C4-2B (cell line): ENCODE results near the gene OR7E24.
"Not testable (repeated sequence)": the region's sequence is repeated elsewhere in the genome, so short reads cannot be mapped to it uniquely, and the experiment has no call there.

Experiments
- H3K27ac ChIP-seq: fragments of 450-650 bp; 2 replicates; pipeline ENCODE4 v1.5.1; 2017
- ZFX ChIP-seq: fragments of 450-650 bp; IDR thresholded peaks from 2 replicates; pipeline ENCODE4 v1.6.1; 2017
- TF ChIP-seq, protein P1 (sequence below): fragments of 450-650 bp; conservative IDR thresholded peaks from 2 replicates; pipeline ENCODE4 v1.5.1; 2017; ENCODE audit warnings: mild to moderate bottlenecking

The OR7E24 gene

DNA sequence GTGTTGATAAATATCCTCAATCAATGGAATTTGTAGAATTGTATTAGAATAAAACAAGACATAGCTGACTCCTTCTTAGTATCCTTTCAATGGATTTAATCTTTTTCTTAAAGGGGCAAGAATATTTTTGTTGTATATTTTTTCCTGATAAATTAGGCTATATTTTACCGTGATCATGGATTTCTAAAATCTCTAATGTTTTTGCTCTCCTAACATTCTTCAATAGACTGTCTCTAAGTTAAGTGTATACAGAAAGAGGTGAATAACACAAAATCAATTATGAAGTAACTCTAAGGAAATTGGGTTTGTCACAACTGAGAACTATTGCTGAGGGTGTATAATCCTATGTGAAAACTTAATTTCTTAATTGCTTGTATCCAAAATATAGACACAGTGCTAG is at the start of gene OR7E24:
Gene OR7E24 (plus strand): TSS at position 301 of the 400 bp plus-strand sequence. CDS start 114 bp downstream, outside the sequence.
- TF ChIP-seq, protein P1, sequence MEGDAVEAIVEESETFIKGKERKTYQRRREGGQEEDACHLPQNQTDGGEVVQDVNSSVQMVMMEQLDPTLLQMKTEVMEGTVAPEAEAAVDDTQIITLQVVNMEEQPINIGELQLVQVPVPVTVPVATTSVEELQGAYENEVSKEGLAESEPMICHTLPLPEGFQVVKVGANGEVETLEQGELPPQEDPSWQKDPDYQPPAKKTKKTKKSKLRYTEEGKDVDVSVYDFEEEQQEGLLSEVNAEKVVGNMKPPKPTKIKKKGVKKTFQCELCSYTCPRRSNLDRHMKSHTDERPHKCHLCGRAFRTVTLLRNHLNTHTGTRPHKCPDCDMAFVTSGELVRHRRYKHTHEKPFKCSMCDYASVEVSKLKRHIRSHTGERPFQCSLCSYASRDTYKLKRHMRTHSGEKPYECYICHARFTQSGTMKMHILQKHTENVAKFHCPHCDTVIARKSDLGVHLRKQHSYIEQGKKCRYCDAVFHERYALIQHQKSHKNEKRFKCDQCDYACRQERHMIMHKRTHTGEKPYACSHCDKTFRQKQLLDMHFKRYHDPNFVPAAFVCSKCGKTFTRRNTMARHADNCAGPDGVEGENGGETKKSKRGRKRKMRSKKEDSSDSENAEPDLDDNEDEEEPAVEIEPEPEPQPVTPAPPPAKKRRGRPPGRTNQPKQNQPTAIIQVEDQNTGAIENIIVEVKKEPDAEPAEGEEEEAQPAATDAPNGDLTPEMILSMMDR, result no peak
- no peak for TF ChIP-seq ZFX
- H3K27ac ChIP-seq, result no peak within 1 kb of the TSS

DNA sequence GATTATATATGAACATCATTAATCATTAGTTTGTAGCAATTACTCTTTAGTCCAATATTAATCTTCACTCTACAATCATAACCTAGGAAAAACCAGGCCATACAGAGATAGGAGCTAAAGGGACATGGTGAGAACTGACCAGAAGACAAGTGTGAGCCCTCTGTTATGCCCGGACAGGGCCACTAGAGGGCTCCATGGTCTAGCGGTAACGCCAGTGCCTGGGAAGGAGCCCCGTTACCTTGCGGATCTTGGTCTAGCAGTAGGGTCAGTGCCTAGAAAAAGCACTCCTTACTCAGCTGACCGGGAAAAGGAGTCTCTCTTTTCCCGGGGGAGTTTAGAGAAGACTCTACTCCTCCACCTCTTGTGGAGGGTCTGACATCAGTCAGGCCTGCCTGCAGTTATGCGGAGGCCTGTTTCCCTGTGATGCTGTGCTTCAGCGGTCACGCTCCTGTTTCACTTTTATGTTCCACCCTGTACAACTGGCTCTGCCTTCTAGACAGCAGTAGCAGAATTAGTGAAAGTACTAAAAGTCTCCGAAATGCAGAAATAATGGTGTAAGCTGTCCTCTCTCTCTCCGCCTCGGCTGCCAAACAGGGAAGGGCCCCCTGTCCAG is 45.1 kb upstream of the OR7E24 start:
- TF ChIP-seq ZFX, result no peak
- TF ChIP-seq, protein P1, result peak; percentile 94
- H3K27ac ChIP-seq, result no peak overlapping the region

DNA sequence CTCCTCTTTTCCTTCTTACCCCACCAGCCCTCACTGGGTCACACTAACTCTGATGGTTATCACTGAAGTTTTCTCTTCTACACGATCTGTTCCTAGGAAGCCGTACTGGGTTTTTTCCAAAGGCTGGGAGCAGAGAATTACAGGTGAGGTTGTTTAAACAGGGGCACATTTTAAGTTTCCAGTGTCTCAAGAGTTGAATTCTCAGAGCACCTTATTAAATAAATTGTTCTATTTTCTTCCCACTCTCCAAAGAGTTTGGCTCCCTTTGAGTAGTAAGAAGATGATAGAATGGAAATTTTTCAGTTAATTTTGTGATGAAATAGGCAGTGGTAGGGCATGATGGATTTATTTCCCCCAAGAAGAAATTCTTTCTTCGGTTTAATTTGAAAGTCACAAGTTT is 31.2 kb upstream of the OR7E24 start, which contains the start of gene OR7D4:
Gene OR7D4 (minus strand): TSS at position 101 of the 400 bp plus-strand sequence. CDS start 4,752 bp downstream, outside the sequence.
- no peak for TF ChIP-seq ZFX
- TF ChIP-seq, protein P1, result no peak
- H3K27ac ChIP-seq, result no peak within 1 kb of the TSS

DNA sequence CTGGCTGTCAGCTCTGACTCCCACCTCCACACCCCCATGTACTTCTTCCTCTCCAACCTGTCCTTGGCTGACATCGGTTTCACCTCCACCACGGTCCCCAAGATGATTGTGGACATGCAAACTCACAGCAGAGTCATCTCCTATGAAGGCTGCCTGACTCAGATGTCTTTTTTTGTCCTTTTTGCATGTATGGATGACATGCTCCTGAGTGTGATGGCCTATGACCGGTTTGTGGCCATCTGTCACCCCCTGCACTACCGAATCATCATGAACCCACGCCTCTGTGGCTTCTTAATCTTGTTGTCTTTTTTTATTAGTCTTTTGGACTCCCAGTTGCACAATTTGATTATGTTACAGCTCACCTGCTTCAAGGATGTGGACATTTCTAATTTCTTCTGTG is 506 bp downstream of the OR7E24 start:
- no peak overlapping the region for H3K27ac ChIP-seq
- TF ChIP-seq ZFX, result no peak
- TF ChIP-seq, protein P1, result no peak

DNA sequence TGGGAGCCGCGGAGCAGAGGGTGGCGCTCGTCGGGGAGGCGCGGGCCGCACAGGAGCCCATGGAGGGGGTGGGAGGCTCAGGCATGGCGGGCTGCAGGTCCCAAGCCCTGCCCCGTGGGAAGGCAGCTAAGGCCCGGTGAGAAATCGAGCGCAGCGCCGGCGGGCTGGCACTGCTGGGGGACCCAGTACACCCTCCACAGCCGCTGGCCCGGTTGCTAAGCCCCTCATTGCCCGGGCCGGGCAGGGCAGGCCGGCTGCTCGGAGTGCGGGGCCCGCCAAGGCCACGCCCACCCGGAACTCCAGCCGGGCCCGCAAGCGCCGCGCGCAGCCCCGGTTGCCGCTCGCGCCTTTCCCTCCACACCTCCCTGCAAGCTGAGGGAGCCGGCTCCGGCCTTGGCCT is 32.8 kb downstream of the OR7E24 start:
- not testable (repeated sequence) for H3K27ac ChIP-seq

DNA sequence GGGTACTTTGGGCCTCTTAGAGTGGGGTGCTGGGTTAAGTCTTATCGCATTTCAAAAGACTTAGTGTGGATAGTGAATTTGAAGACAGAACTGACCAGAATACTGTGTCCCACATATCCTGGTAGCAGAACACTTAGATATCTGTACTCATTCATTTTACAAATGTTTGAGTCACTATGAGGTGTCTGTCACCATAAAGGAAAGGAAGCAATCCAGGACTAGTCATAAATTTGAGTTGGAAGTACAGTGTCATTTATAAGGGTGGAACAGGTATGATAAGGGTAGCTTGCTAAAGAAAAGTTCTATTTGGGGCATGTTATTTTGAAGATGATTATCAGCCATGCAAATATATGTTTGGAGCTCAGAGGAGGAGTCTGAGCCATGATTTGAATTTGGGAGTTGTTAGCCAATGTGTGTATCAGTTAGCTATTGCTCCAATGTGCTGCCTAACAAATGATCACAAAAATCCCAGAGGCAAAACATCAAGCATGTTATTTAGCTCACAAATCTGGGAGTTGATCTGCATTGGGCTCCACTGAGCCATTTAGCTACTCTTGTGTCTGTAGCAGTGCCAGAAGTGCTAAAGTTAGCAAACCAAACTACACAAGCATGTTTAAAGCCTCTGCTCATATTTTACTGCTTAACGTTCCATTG is 38.6 kb downstream of the OR7E24 start:
- no peak for TF ChIP-seq ZFX
- TF ChIP-seq, protein P1, result no peak
- H3K27ac ChIP-seq, result no peak overlapping the region

DNA sequence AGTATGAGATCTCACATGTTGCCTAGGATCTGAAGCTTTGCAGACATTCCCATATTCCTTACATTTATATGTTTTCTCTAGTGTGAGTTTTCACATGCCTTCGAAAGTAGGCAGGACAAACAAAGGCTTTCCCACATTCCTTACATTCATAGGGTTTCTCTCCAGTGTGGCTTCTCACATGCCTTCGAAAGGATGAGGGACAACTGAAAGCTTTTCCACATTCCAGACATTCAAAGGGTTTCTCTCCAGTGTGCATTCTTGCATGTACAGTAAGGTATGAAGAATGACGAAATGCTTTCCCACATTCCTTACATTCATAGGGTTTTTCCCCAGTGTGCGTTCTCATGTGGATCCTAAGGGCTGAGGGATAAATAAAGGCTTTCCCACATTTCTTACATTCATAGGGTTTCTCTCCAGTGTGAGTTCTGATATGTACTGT is 44.7 kb downstream of the OR7E24 start:
- H3K27ac ChIP-seq, result no peak overlapping the region
- TF ChIP-seq ZFX, result no peak
- TF ChIP-seq, protein P1, result no peak
